NCI-H69 (cell line): ENCODE results near the gene ERFL.
A peak's percentile ranks its signal among the peaks of the same experiment; 100 is the strongest.

Experiments
- DNase-seq: peaks from one replicate; lab custom pipeline; 2025; lab: John Stamatoyannopoulos, UW

Gene ERFL

GRCh38 chr19:41897820-41898219 is 30.4 kb downstream of the ERFL start:
- DNase-seq, result no peak

GRCh38 chr19:41897181-41897580 is 31.1 kb downstream of the ERFL start:
- DNase-seq, result no peak

GRCh38 chr19:41896581-41896942 is 31.7 kb downstream of the ERFL start:
- no peak for DNase-seq

- peak; percentile 24 for DNase-seq
Measured at GRCh38 chr19:41895745-41896580, 32.3 kb downstream of the ERFL start.

GRCh38 chr19:41894350-41894749 is 33.9 kb downstream of the ERFL start:
- DNase-seq, result no peak

GRCh38 chr19:41893899-41894298 is 34.4 kb downstream of the ERFL start:
- peak; percentile 39 for DNase-seq

GRCh38 chr19:41892173-41892902 is 35.9 kb downstream of the ERFL start:
- DNase-seq, result no peak

GRCh38 chr19:41890936-41891335 is 37.3 kb downstream of the ERFL start:
- DNase-seq, result no peak

GRCh38 chr19:41889896-41890295 is 38.4 kb downstream of the ERFL start:
- no peak for DNase-seq

GRCh38 chr19:41888926-41889325 is 39.3 kb downstream of the ERFL start:
- DNase-seq, result no peak

- no peak for DNase-seq
Measured at GRCh38 chr19:41887711-41888382, 40.4 kb downstream of the ERFL start.

GRCh38 chr19:41886761-41887710 is 41.2 kb downstream of the ERFL start:
- no peak for DNase-seq

- peak; percentile 99 for DNase-seq
Measured at GRCh38 chr19:41883821-41884733, 44.2 kb downstream of the ERFL start.

GRCh38 chr19:41883463-41883820 is 44.8 kb downstream of the ERFL start:
- DNase-seq, result no peak

- DNase-seq, result peak; percentile 82
Measured at GRCh38 chr19:41882568-41883462, 45.4 kb downstream of the ERFL start, which contains the start of gene ARHGEF1. Gene ARHGEF1 (plus strand): TSS chr19:41883184. CDS start chr19:41888083, 4,899 bp downstream.

- DNase-seq, result no peak
Measured at GRCh38 chr19:41880329-41880708, 47.9 kb downstream of the ERFL start.

- no peak for DNase-seq
Measured at GRCh38 chr19:41879670-41880328, 48.5 kb downstream of the ERFL start.

GRCh38 chr19:41879080-41879479 is 49.2 kb downstream of the ERFL start:
- DNase-seq, result no peak
